GM12878 (cell line): ENCODE measurements around the gene NHSL1. TPM values are rescaled to one million over a fixed set of nuclear protein-coding genes. Genes with fewer than 3 reads are reported as not detected.

Experiments
- ATAC-seq: fragments of 200-7000 bp; cut with Tn5 transposase; 3 replicates; pipeline ENCODE4 v1.9.1; 2020; ENCODE audit warnings: mild to moderate bottlenecking, moderate library complexity
- BruUV-seq: library from RNA; stranded (reverse); fragments of 400-500 nt; replicated peaks from 2 replicates; lab custom pipeline; 2021; lab: Mats Ljungman, UMichigan
- CTCF ChIA-PET: fragments of 300-600 bp; sonication (Branson Sonifier 250); formaldehyde crosslinking; extraction: SDS; loops from one replicate; lab custom pipeline; 2021; ENCODE audit warnings: inconsistent platforms; lab: Yijun Ruan, JAX
- POLR2A ChIA-PET: fragments of 350-600 bp; formaldehyde crosslinking; extraction: SDS; loops from one replicate; lab custom pipeline; 2021; ENCODE audit warnings: inconsistent platforms; lab: Charles Lee
- RAD21 ChIA-PET: fragments of 300-600 bp; sonication (Branson Sonifier 250); formaldehyde crosslinking; loops from one replicate; lab custom pipeline; 2023; ENCODE audit warnings: antibody characterized with exemption; ENCODE audit not compliant: unreplicated experiment; lab: Charles Lee
- SMC1A ChIA-PET: fragments of 300-600 bp; sonication (Branson Sonifier 250); formaldehyde crosslinking; loops from one replicate; lab custom pipeline; 2023; ENCODE audit not compliant: unreplicated experiment, uncharacterized antibody; lab: Charles Lee
- DNase-seq: peaks from one replicate; pipeline ENCODE4 v3.0.0-alpha.2; 2011; ENCODE audit warnings: low read depth, low spot score
- FAIRE-seq: peaks from 3 replicates; lab custom pipeline; 2011; peaks lifted over from hg19 to GRCh38; lab: Jason Lieb, UNC
- H2AFZ ChIP-seq: 2 replicates; pipeline ENCODE4 v1.6.0; 2011; ENCODE audit warnings: low read depth, low read length, control low read depth; ENCODE audit not compliant: control insufficient read depth
- H3K27ac ChIP-seq: 2 replicates; pipeline ENCODE4 v1.5.1; 2011; ENCODE audit warnings: control low read depth; ENCODE audit not compliant: control insufficient read depth, insufficient read depth
- H3K27me3 ChIP-seq, 2 experiments: replicated peaks in 1 of 2; 2 replicates each; pipeline versions ENCODE4 v1.6.0 to v1.6.1; 2011; ENCODE audit warnings: low read length in 1 of 2; ENCODE audit not compliant: control insufficient read depth in 2 of 2, insufficient read depth in 2 of 2
- H3K36me3 ChIP-seq, 2 experiments: 2 replicates each; pipeline ENCODE4 v1.5.1; 2011; ENCODE audit warnings: low read length in 1 of 2; ENCODE audit not compliant: control insufficient read depth in 2 of 2, insufficient read depth in 2 of 2
- H3K4me1 ChIP-seq: 2 replicates; pipeline ENCODE4 v1.6.1; 2011; ENCODE audit warnings: mild to moderate bottlenecking, low read length, moderate library complexity, mixed read lengths; ENCODE audit not compliant: control insufficient read depth, insufficient read depth
- H3K4me2 ChIP-seq: 2 replicates; pipeline ENCODE4 v1.6.0; 2011; ENCODE audit warnings: control low read depth; ENCODE audit not compliant: control insufficient read depth, insufficient read depth
- H3K4me3 ChIP-seq: fragments of 200-600 bp; sonication (generic); 2 replicates; pipeline ENCODE4 v1.5.1; 2016
- H3K79me2 ChIP-seq: 2 replicates; pipeline ENCODE4 v1.6.0; 2011; ENCODE audit warnings: low read length; ENCODE audit not compliant: control insufficient read depth, insufficient read depth
- H3K9ac ChIP-seq: 2 replicates; pipeline ENCODE4 v1.8.0; 2011; ENCODE audit warnings: low read length, control low read depth, mixed read lengths; ENCODE audit not compliant: control insufficient read depth, insufficient read depth
- H3K9me3 ChIP-seq: replicated peaks from 3 replicates; pipeline ENCODE4 v1.5.1; 2011; ENCODE audit warnings: mild to moderate bottlenecking, low read length; ENCODE audit not compliant: control insufficient read depth, insufficient read depth
- H4K20me1 ChIP-seq: 2 replicates; pipeline ENCODE4 v1.6.0; 2011; ENCODE audit not compliant: control insufficient read depth, insufficient read depth
- BHLHE40 ChIP-seq, 2 experiments: fragments of 450-650 bp in 1 of 2; IDR thresholded peaks; 2 replicates each; pipeline ENCODE4 v1.6.1; 2011 to 2017; ENCODE audit warnings: low read depth in 2 of 2, borderline replicate concordance in 1 of 2, improper control_type of control experiment in 1 of 2, low read length in 1 of 2, mild to moderate bottlenecking in 1 of 2
- CHD1 ChIP-seq: IDR thresholded peaks from 2 replicates; pipeline ENCODE4 v1.6.1; 2012; ENCODE audit warnings: low read depth, low read length, improper control_type of control experiment
- E2F8 ChIP-seq: fragments of 450-650 bp; IDR thresholded peaks from 2 replicates; pipeline ENCODE4 v1.6.1; 2018; ENCODE audit warnings: mild to moderate bottlenecking, low read depth, moderate library complexity; ENCODE audit not compliant: partially characterized antibody
- IKZF1 ChIP-seq: fragments of 450-650 bp; conservative IDR thresholded peaks from 2 replicates; pipeline ENCODE4 v1.6.1; 2017; ENCODE audit warnings: antibody characterized with exemption, mild to moderate bottlenecking
- MTA2 ChIP-seq: fragments of 450-650 bp; IDR thresholded peaks from 2 replicates; pipeline ENCODE4 v1.6.1; 2016; ENCODE audit warnings: low read depth, mild to moderate bottlenecking, moderate library complexity
- NRF1 ChIP-seq: conservative IDR thresholded peaks from 2 replicates; pipeline ENCODE4 v1.6.1; 2011; ENCODE audit warnings: mild to moderate bottlenecking, low read depth, low read length, improper control_type of control experiment
- PAX5 ChIP-seq: IDR thresholded peaks from 2 replicates; pipeline ENCODE4 v1.6.1; 2011; ENCODE audit warnings: low read depth, low read length, borderline replicate concordance
- REST ChIP-seq: IDR thresholded peaks from 2 replicates; pipeline ENCODE4 v1.6.1; 2012; ENCODE audit warnings: mild to moderate bottlenecking, low read depth, low read length
- TAF1 ChIP-seq: IDR thresholded peaks from 2 replicates; pipeline ENCODE4 v1.6.1; 2011; ENCODE audit warnings: mild to moderate bottlenecking, low read depth, low read length, borderline replicate concordance
- ZNF622 ChIP-seq: fragments of 450-650 bp; IDR thresholded peaks from 2 replicates; pipeline ENCODE4 v1.6.1; 2017; ENCODE audit warnings: mild to moderate bottlenecking, inconsistent platforms
- WGBS: methylation state at CpG from one replicate; pipeline ENCODE4 v1.1.6; 2016; ENCODE audit warnings: low lambda C conversion rate; ENCODE audit not compliant: insufficient replicate concordance, insufficient coverage; ENCODE audit errors: missing lambda C conversion rate; 5-methylcytosine and 5-hydroxymethylcytosine counted together
- in situ Hi-C: fragments of 300-500 bp; cut with MboI; formaldehyde crosslinking; loops from 9 replicates; pipeline ENCODE4 v1.14.3; 2018; ENCODE audit warnings: mixed read lengths
- intact Hi-C: fragments of 100-400 bp; cut with micrococcal nuclease; formaldehyde crosslinking; loops from one replicate; pipeline ENCODE4 v1.14.2; 2022; ENCODE audit not compliant: unreplicated experiment
- polyA plus RNA-seq, 11 experiments: library from polyadenylated mRNA; depleted of rRNA in 4 of 11; unstranded in 6 of 11; stranded (reverse) in 5 of 11; fragments of >200 nt; fragmentation: Nextera tagmentation in 4 of 11; fragmentation: Illumina TruSeq in 1 of 11; extraction: Ambion mirVana in 4 of 11; extraction: Trizol in 1 of 11; gene quantifications; 1 replicate in 1 of 11; 2 replicates in 10 of 11; pipeline versions ENCODE4 v1.2.1 to v1.2.3, GENCODE V29; 2011 to 2016; ENCODE audit warnings: inconsistent platforms in 2 of 11, missing spikeins in 2 of 11, low read depth in 1 of 11
- total RNA-seq, 4 experiments: library from RNA; depleted of rRNA in 3 of 4; stranded (reverse); fragments of >200 nt in 3 of 4; fragmentation: Illumina TruSeq in 1 of 4; extraction: Trizol in 1 of 4; gene quantifications; 2 replicates each; pipeline versions ENCODE4 v1.2.1 to v1.2.3, GENCODE V29; 2013 to 2021

The NHSL1 gene
- total and polyA plus RNA-seq, 10 of the 15 experiments (the other 5 are each of a cell fraction or from before 2014, with no cell fraction given), result 0.26 to 14.1 (median 0.90) TPM

DNA sequence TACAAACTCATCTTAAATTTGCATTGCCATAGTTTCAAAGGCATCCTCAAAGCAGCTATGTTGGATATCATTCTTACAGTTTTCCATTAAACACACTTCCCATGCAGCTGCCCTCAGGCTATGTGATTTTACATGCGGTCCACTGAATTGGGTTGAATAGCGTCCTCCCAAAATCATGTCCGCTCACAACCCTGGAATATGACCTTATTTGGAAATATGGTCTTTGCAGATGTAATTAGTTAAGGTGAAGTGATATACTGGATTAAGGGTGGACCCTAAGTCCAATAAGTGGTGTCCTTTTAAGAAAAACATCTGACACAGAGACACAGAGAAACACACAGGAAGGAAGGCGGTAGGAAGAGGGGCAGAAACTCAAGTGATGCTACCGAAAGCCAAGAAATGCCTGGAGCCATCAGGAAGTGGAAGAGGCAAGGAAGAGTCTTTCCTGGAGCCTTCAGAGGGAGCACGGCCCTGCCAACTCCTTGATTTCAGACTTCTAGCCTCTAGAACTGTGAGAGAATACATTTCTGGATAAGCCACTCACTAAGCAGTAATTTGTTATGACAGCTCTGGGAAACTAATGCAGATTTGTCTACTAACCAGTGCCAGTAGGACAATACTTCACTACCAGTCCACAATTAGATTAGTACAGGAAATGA, 42.7 kb upstream of the NHSL1 start:
- WGBS, result 53% methylated on average over 6 of the region's 6 CpGs
- no peak overlapping the region for H3K4me2 ChIP-seq
- RAD21 ChIA-PET, result interaction anchor here (1.6 kb wide), 1 partner anchor 21 kb away, joined by 3 read pairs; no protein-coding TSS in a partner anchor
- no peaks in the 10 kb centered on the region for H3K79me2 ChIP-seq
- POLR2A ChIA-PET, result interaction anchor here (0.6 kb wide), 1 partner anchor 17 kb away, joined by 7 read pairs; no protein-coding TSS in a partner anchor
- intact Hi-C loops, result no loop called here
- SMC1A ChIA-PET, result interaction anchor here (1.0 to 2.1 kb wide), 4 partner anchors 10 to 19 kb away, joined by 3 to 7 read pairs (median 4); no protein-coding TSS in a partner anchor
- no peak overlapping the region for H3K4me3 ChIP-seq
- no TSS peak for BruUV-seq
- CTCF ChIA-PET, result interaction anchor here (0.6 to 2.1 kb wide), 4 partner anchors 12 to 31 kb away, joined by 3 to 4 read pairs (median 3); no protein-coding TSS in a partner anchor
- no peak overlapping the region for H3K27ac ChIP-seq
- no peak overlapping the region for H2AFZ ChIP-seq
- H3K9ac ChIP-seq, result no peak overlapping the region
- H3K36me3 ChIP-seq, result no peaks in the 10 kb centered on the region
- TF ChIP-seq TAF1 (no peak), NRF1 (no peak), BHLHE40 (IDR thresholded peaks at IDR 0.05; ENCODE audit: borderline replicate concordance in 1 of 2, low read depth in 2 of 2, low read length in 1 of 2) (no peak), E2F8 (no peak), IKZF1 (no peak), CHD1 (no peak), REST (no peak), MTA2 (no peak), ZNF622 (no peak), PAX5 (no peak)
- TF ChIP-seq, all 136 proteins: peak for 0
- no peak for ATAC-seq
- Histone ChIP-seq H3K9me3 (no peaks in the 10 kb centered on the region), H4K20me1 (no peaks in the 10 kb centered on the region), H3K27me3 (no peaks in the 10 kb centered on the region; a peak in 1 of 4 replicates), H3K4me1 (no peaks in the 10 kb centered on the region)
- no peak for FAIRE-seq
- DNase-seq, result no peak
- in situ Hi-C loops, result no loop called here
